Activated CD4-positive, alpha-beta T cell treated with anti-CD3 and anti-CD28 coated beads, Interleukin-2, amount 10 ng/mL, durations not matched to agents 7 days and 5 days (primary cell): Measurements from ENCODE around the gene CD200. TPM values are rescaled to one million over a fixed set of nuclear protein-coding genes. Genes with fewer than 3 reads are reported as not detected.

Source experiments
- CTCF ChIA-PET: fragments of 350-600 bp; sonication (Branson Sonifier 250); formaldehyde crosslinking; loops from one replicate; lab custom pipeline; 2021; ENCODE audit warnings: antibody characterized with exemption; lab: Charles Lee
- POLR2A ChIA-PET: fragments of 350-600 bp; sonication (Branson Sonifier 250); formaldehyde crosslinking; loops from one replicate; lab custom pipeline; 2021; ENCODE audit warnings: antibody characterized with exemption; lab: Charles Lee
- DNase-seq: peaks from one replicate; pipeline ENCODE4 v3.0.0-alpha.2; 2020
- H3K27ac Mint-ChIP-seq: one replicate; pipeline ENCODE4 v1.8.0; 2021; ENCODE audit warnings: mild to moderate bottlenecking, moderate library complexity, mixed read lengths
- H3K27me3 Mint-ChIP-seq: one replicate; pipeline ENCODE4 v1.8.0; 2021; ENCODE audit warnings: mixed read lengths
- H3K36me3 Mint-ChIP-seq: one replicate; pipeline ENCODE4 v1.8.0; 2021; ENCODE audit warnings: low read depth, mixed read lengths
- H3K4me1 Mint-ChIP-seq: one replicate; pipeline ENCODE4 v1.8.0; 2021; ENCODE audit warnings: mixed read lengths
- H3K4me3 Mint-ChIP-seq: one replicate; pipeline ENCODE4 v1.8.0; 2021; ENCODE audit warnings: mild to moderate bottlenecking, moderate library complexity, mixed read lengths
- H3K9me3 Mint-ChIP-seq: one replicate; pipeline ENCODE4 v1.8.0; 2021; ENCODE audit warnings: mixed read lengths
- total RNA-seq, 2 experiments: library from RNA; stranded (reverse); gene quantifications; one replicate each; pipeline ENCODE4 v1.2.3, GENCODE V29; 2021

CD200 gene
- total RNA-seq, 2 experiments from 2014 or later = 4.0 to 5.2 TPM

DNA sequence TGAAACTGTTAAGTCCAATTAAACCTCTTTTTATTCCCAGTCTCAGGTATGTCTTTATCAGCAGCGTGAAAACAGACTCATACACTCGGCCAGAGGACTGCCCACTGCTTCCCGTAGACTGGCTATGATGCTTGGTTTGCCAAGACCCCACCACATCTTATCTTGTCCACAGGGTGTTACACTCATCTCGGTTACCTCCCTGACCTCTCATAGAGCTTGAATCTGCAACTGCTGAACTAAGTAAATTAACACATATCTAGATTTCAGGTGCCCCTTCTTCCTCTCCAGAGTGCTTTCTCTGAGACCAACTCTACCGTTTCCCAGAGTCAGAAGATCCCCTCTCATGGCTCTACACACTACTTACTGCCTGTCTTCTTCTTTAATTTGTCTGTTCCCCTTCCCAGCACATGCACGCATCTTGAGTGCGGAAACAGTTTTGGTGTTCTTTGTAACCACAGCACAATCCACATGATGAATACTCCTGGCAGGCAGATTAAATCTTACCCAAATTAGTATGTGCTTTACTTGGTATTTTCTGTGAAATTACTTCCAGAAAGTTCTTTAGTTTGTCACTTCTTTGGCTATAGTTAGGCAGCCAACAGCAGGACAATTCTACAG lies 49.7 kb downstream of the CD200 start:
- POLR2A ChIA-PET = no interaction called here
- Mint-ChIP-seq H3K4me3 (no peak overlapping the region), H3K36me3 (peaks cover 3% of the 10 kb centered on the region), H3K27ac (no peak overlapping the region), H3K27me3 (no peaks in the 10 kb centered on the region), H3K4me1 (peaks cover 24% of the 10 kb centered on the region), H3K9me3 (peaks cover 5% of the 10 kb centered on the region)
- DNase-seq = no peak
- CTCF ChIA-PET = interaction anchor here (0.6 kb wide), 1 partner anchor 50 kb away, joined by 4 read pairs; the partner anchor contains the start of gene CD200

DNA sequence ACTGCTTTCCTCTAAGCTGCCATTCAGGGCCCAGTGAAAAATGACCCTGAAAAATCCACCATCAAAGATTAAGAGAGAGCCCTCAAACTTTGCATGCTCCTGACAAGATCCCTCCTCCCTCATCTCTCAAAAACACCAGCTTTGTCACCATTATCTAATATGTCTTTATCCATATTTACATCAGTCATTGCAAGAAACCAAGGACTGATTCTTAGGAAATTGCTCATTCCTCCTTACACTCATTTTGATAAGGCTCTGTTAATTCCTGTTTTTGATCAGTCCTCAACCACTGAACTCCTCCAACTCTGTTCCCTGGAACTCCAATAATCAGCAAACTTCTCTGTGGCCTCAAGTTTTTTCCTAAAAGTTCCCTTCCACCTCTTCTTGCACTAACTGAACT lies 51.8 kb downstream of the CD200 start:
- POLR2A ChIA-PET = no interaction called here
- no peak for DNase-seq
- Mint-ChIP-seq H3K27me3 (no peaks in the 10 kb centered on the region), H3K27ac (no peak overlapping the region), H3K9me3 (peaks cover 5% of the 10 kb centered on the region), H3K36me3 (peaks cover 3% of the 10 kb centered on the region), H3K4me1 (peaks cover 35% of the 10 kb centered on the region), H3K4me3 (no peak overlapping the region)
- CTCF ChIA-PET = interaction anchor here (0.7 kb wide), 2 partner anchors 11 to 12 kb away, joined by 3 to 4 read pairs; no protein-coding TSS in a partner anchor

- Mint-ChIP-seq H3K36me3 (peaks cover 6% of the 10 kb centered on the region), H3K4me1 (peaks cover 41% of the 10 kb centered on the region), H3K9me3 (peaks cover 15% of the 10 kb centered on the region), H3K27me3 (no peaks in the 10 kb centered on the region), H3K4me3 (no peak overlapping the region), H3K27ac (no peak overlapping the region)
- POLR2A ChIA-PET = no interaction called here
- DNase-seq = no peak
- CTCF ChIA-PET = no interaction called here
Observed at GRCh38 chr3:112388972-112389371, 56.0 kb downstream of the CD200 start.

DNA sequence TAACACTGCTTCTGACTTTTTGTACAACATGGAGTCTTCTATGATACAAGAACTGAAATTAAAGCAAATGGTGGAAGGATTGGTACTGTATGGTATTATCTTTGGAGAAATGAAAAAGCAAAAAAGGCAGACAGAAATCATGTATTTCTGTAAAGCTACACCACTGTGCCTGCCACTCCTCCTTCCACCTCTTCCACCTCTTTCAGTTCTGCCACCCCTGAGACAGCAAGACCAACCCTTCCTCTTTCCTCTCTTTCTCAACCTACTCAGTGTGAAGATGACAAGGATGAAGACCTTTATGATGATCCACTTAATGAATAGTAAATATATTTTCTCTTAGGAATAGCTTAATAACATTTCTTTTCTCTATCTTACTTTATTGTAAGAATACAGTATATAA lies 57.0 kb downstream of the CD200 start:
- Mint-ChIP-seq H3K27me3 (no peaks in the 10 kb centered on the region), H3K4me3 (no peak overlapping the region), H3K4me1 (peaks cover 41% of the 10 kb centered on the region), H3K9me3 (peaks cover 15% of the 10 kb centered on the region), H3K36me3 (peaks cover 6% of the 10 kb centered on the region), H3K27ac (no peak overlapping the region)
- ChIA-PET POLR2A (no interaction called here), CTCF (interaction anchor here (0.9 to 1.7 kb wide), 4 partner anchors 10 to 124 kb away, joined by 3 to 5 read pairs (median 4); no protein-coding TSS in a partner anchor)
- no peak for DNase-seq

DNA sequence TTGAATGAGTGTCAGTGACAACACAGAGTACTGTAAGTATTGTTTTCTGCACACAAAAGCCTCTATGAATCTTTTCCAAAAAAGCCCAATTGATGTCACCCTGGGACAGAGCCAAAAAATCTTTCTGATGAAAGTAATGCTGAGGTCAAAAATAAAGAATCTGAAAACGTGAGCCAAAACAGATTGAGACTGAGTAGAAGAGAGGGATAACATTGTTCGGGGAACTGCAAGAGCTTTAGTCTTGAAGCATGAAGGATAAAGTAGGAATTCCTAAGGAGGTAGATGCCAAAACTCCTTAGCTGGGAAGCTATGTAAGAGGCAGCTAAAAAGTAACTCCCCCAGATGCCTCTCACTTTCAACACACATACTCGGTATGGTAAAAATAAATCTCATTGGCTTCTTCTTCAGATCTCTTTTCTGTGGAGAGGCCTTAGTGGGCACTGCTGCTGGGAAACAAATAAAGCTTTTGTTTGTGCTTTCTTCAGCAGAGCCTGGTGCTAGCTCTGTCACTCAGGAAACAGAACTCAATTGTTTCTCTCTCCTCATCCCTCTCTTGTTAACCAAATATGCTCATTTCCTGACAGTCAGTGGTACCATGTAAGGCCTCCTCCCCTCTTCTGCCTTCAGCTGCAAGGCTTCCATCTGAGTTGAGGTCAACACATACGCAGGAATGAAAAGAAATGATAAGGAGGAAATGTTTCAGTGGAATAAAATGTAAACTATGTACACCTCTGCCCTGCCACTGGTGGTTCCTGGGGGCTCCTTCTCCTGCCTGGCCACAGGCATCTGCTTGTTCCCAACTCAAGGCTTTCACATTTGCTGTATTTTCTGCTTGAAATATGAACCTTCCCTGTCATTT lies 58.1 kb downstream of the CD200 start:
- H3K36me3 Mint-ChIP-seq = peaks cover 8% of the 10 kb centered on the region
- no peaks in the 10 kb centered on the region for H3K27me3 Mint-ChIP-seq
- peak overlapping the region; percentile 80 for H3K27ac Mint-ChIP-seq
- POLR2A ChIA-PET = no interaction called here
- peaks cover 18% of the 10 kb centered on the region for H3K9me3 Mint-ChIP-seq
- DNase-seq = no peak
- peaks cover 48% of the 10 kb centered on the region for H3K4me1 Mint-ChIP-seq
- H3K4me3 Mint-ChIP-seq = no peak overlapping the region
- CTCF ChIA-PET = interaction anchor here (0.6 to 2.4 kb wide), 7 partner anchors 10 to 123 kb away, joined by 3 to 9 read pairs (median 4); partner anchors contain the start of gene CD200

DNA sequence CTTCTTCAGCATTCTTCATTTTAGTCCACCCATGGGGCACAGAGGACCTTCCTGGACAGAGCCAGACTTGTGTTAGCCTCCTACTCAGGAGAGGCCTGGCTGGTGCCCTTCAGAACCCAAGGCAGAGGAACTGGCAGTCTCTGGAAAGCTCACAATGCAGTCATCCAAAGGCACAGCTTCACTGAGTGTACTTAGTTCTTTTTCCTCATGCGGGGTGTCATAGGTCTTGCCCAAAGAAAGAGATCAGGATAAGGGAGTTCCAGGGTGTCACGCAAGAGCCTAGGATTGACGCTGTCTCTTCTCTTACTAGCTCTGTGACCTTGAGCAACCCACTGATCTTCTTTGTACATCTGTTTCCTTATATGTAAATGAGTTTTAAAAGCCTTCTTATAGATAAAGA lies 58.7 kb downstream of the CD200 start:
- H3K27me3 Mint-ChIP-seq = no peaks in the 10 kb centered on the region
- peak overlapping the region; percentile 80 for H3K27ac Mint-ChIP-seq
- H3K4me1 Mint-ChIP-seq = peaks cover 50% of the 10 kb centered on the region
- H3K36me3 Mint-ChIP-seq = peaks cover 8% of the 10 kb centered on the region
- DNase-seq = no peak
- CTCF ChIA-PET = interaction anchor here (0.9 to 2.4 kb wide), 4 partner anchors 9 to 18 kb away, joined by 3 to 9 read pairs (median 4); no protein-coding TSS in a partner anchor
- no peak overlapping the region for H3K4me3 Mint-ChIP-seq
- POLR2A ChIA-PET = no interaction called here
- peaks cover 18% of the 10 kb centered on the region for H3K9me3 Mint-ChIP-seq

DNA sequence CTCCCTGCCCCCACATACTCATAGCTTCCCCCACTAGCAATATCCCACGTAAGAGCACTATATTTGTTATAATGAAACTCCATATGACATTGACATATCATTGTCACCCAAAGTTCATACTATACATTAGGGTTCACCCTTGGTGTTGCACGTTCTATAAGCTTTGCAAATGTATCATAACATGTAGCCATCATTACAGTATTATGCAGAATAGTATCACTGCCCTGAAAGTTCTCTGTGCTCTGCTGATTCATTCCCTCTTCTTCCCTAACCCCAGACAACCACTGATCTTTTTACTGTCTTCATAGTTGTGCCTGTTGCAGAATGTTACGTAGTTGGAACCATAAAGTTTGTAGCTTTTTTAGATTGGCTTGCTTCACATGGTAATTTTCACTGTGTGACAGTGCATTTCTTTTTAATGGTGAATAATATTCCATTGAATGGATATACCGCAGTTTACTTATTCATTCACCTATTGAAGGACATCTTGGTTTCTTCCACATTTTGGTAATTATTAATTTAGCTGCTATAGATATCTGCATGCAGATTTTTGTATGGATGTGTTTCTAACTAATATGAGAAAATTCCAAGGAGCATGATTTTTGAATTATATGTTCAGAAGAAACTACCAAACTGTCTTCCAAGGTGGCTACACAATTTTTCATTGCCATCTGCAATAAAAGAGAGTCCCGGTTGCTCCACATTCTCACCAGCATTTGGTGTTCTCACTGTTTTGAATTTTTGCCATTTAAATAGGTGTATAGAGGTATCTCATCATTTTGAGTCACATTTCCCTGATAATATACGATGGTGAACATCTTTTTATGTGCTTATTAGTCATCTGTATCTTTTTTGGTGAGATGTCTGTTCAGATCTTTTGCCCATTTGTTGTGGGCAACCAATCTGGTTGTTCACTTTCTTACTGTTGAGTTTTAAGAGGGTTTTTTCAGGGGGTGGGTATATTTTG lies 59.7 kb downstream of the CD200 start:
- no peaks in the 10 kb centered on the region for H3K27me3 Mint-ChIP-seq
- peaks cover 18% of the 10 kb centered on the region for H3K9me3 Mint-ChIP-seq
- ChIA-PET CTCF (interaction anchor here (1.5 to 2.4 kb wide), 2 partner anchors 13 to 17 kb away, joined by 3 to 9 read pairs; no protein-coding TSS in a partner anchor), POLR2A (no interaction called here)
- no peak overlapping the region for H3K27ac Mint-ChIP-seq
- peaks cover 8% of the 10 kb centered on the region for H3K36me3 Mint-ChIP-seq
- DNase-seq = no peak
- H3K4me1 Mint-ChIP-seq = peaks cover 50% of the 10 kb centered on the region
- no peak overlapping the region for H3K4me3 Mint-ChIP-seq

GRCh38 chr3:112393360-112393728 lies 60.4 kb downstream of the CD200 start:
- ChIA-PET POLR2A (no interaction called here), CTCF (interaction anchor here (1.5 kb wide), 1 partner anchor 17 kb away, joined by 3 read pairs; no protein-coding TSS in a partner anchor)
- no peak for DNase-seq
- H3K36me3 Mint-ChIP-seq = peaks cover 8% of the 10 kb centered on the region
- peaks cover 18% of the 10 kb centered on the region for H3K9me3 Mint-ChIP-seq
- H3K27ac Mint-ChIP-seq = no peak overlapping the region
- H3K4me1 Mint-ChIP-seq = peaks cover 48% of the 10 kb centered on the region
- no peak overlapping the region for H3K4me3 Mint-ChIP-seq
- H3K27me3 Mint-ChIP-seq = no peaks in the 10 kb centered on the region

- Mint-ChIP-seq H3K27ac (no peak overlapping the region), H3K4me3 (no peak overlapping the region), H3K9me3 (peaks cover 18% of the 10 kb centered on the region), H3K27me3 (no peaks in the 10 kb centered on the region), H3K36me3 (peaks cover 8% of the 10 kb centered on the region), H3K4me1 (peaks cover 42% of the 10 kb centered on the region)
- ChIA-PET POLR2A (no interaction called here), CTCF (no interaction called here)
- DNase-seq = no peak
Observed at GRCh38 chr3:112394003-112394640, 61.2 kb downstream of the CD200 start.

GRCh38 chr3:112395181-112395895 lies 62.4 kb downstream of the CD200 start:
- DNase-seq = no peak
- H3K36me3 Mint-ChIP-seq = peaks cover 9% of the 10 kb centered on the region
- no peak overlapping the region for H3K4me3 Mint-ChIP-seq
- peaks cover 30% of the 10 kb centered on the region for H3K4me1 Mint-ChIP-seq
- CTCF ChIA-PET = interaction anchor here (0.6 to 1.4 kb wide), 5 partner anchors 9 to 63 kb away, joined by 3 read pairs; partner anchors contain the start of gene CD200
- POLR2A ChIA-PET = no interaction called here
- no peak overlapping the region for H3K27ac Mint-ChIP-seq
- H3K9me3 Mint-ChIP-seq = peaks cover 18% of the 10 kb centered on the region
- H3K27me3 Mint-ChIP-seq = no peaks in the 10 kb centered on the region

GRCh38 chr3:112395896-112396290 lies 62.9 kb downstream of the CD200 start:
- H3K27ac Mint-ChIP-seq = no peak overlapping the region
- CTCF ChIA-PET = interaction anchor here (0.6 to 1.4 kb wide), 4 partner anchors 10 to 64 kb away, joined by 3 read pairs; partner anchors contain the start of gene CD200

More at GRCh38 chr3:112395896-112396290, 62.9 kb downstream of the CD200 start:
- Mint-ChIP-seq H3K9me3 (peaks cover 18% of the 10 kb centered on the region), H3K4me1 (peaks cover 26% of the 10 kb centered on the region), H3K27me3 (no peaks in the 10 kb centered on the region), H3K4me3 (no peak overlapping the region), H3K36me3 (peaks cover 10% of the 10 kb centered on the region)
- DNase-seq = no peak
- POLR2A ChIA-PET = interaction anchor here (0.7 kb wide), 1 partner anchor 37 kb away, joined by 3 read pairs; no protein-coding TSS in a partner anchor
